GM18873 (cell line): ENCODE data around the gene FASN.

ENCODE experiments used
- ATAC-seq: cut with Tn5 transposase; IDR thresholded peaks from one replicate; pipeline ENCODE4 v1.9.1; 2021; ENCODE audit warnings: mild to moderate bottlenecking, moderate library complexity, moderate number of reproducible peaks; ENCODE audit not compliant: unreplicated experiment, low FRiP score

Gene FASN

GRCh38 chr17:82103553-82104451 lies 5.8 kb upstream of the FASN start:
- ATAC-seq = no peak

GRCh38 chr17:82101767-82102679 lies 4.0 kb upstream of the FASN start:
- ATAC-seq = no peak

GRCh38 chr17:82101301-82101715 lies 3.3 kb upstream of the FASN start:
- ATAC-seq = no peak

GRCh38 chr17:82100502-82101298 lies 2.7 kb upstream of the FASN start:
- no peak for ATAC-seq

- no peak for ATAC-seq
These were observed 1.1 kb upstream of the FASN start for GRCh38 chr17:82098939-82099763.

- no peak for ATAC-seq
These were observed 192 bp downstream of the FASN start for GRCh38 chr17:82097919-82098168.

DNA sequence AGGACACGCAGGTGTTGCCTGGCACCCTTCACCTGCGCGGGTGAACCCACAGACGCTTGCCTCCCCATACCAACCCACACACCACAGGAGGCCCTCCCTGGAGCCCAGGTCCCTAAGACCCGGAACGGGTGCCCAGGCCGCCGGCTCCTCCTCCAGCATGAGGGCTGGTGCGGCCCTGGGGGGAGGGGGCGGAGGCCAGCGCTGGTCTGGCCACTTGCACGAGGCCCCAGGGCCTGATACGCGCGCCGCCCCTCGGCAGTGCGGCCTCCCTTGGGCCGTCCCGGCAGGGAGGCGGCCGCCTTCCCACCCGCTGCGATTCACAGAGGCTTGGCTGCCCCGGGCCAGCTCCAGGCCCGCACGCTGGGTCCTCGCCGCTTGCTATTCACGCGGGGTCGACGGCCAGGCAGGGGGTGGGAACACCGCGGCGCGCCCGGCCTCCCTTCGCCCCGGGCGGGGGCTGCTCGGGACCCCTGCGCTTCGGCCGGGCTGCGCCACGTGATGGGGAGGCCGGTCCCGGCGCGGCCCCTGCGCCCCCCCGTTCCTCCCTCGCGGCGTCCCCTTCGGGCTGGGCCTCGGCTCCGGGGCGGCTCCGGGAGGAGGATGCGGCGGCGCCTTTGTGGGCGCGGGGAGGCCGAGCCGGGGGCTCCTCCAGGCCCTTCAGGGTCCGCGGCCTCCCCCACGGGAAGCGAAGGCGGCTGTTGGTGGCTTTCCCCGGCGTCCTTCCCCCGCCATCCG lies 685 bp downstream of the FASN start:
- no peak for ATAC-seq

DNA sequence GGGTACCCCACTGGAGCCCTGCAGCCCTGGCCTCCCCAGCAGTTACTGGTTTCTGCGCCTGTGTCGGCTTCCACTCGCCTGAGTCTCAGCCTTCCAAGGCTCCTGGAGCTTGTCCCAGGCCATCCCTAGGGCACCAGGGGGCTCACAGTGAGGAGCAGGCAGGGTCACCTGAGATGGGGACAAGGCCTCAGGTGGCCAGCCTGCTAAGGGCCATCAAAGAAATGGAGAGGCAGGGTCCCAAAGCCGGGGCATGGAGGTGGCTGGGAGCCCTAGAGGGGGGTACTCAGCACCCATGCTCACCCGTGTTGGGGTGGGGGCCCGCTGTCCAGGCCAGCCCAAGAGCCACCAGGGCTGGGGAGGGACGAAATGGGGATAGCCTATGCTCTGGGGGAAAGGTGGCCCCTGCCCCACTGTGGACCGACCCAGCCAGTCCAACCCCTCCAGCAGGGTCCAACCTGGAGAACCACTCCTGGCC lies 1.3 kb downstream of the FASN start:
- ATAC-seq = no peak

- no peak for ATAC-seq
These were observed 2.0 kb downstream of the FASN start for GRCh38 chr17:82095777-82096708.

- no peak for ATAC-seq
These were observed 2.9 kb downstream of the FASN start for GRCh38 chr17:82094931-82095776.

GRCh38 chr17:82092995-82093751 lies 4.9 kb downstream of the FASN start:
- ATAC-seq = no peak

DNA sequence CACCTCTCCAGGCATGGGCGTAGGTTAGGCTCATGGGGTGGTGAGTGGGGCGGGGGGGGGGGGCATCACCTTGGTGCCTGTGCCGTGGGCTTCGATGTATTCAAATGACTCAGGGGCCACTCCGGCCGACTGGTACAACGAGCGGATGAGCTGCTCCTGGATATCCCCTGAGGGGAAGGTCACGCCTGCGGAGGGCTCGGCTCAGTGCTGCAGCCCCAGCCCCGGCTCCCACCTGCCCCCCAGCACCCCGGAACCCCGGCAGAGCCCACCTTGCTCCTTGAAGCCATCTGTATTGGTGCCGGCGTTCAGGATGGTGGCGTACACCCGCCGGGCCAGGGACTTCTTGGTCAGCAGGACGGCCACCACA lies 5.4 kb downstream of the FASN start:
- no peak for ATAC-seq

- no peak for ATAC-seq
These were observed 5.9 kb downstream of the FASN start for GRCh38 chr17:82092094-82092586.

GRCh38 chr17:82091264-82092066 lies 6.6 kb downstream of the FASN start:
- ATAC-seq = no peak

DNA sequence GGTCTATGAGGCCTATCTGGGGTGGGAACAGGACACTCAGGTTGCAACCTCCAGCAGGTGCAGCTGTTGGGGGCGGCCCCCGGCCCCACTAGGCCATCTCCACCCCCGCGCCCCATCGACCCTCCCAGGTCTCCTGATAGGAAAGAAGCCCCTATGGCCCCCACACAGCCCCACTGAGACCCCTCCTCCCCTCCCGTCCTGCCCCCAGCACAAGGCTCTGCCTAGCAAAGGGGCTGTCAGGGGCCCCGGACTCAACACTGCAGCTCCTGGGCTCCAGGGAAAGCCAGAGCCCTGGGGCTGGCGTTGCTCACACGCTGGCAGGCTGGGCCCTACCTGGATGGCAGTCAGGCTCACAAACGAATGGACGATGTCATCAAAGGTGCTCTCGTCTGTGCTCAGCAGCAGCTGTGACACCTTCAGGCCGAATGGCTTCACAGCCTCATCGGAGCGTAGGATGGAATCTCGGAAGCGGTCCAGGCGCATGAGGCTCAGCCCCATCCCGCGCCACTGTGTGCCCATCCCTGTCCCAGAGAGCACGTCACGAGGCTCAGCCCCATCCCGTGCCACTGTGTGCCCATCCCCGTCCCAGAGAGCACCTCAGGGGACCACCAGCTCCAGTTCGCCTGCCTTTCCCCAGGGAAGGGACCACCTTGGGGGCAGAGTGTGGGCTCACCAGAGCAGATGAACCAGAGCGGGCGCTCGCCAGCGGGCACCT lies 7.3 kb downstream of the FASN start:
- no peak for ATAC-seq
